ENCODE measurements around the gene KRT81.

The KRT81 gene

DNA sequence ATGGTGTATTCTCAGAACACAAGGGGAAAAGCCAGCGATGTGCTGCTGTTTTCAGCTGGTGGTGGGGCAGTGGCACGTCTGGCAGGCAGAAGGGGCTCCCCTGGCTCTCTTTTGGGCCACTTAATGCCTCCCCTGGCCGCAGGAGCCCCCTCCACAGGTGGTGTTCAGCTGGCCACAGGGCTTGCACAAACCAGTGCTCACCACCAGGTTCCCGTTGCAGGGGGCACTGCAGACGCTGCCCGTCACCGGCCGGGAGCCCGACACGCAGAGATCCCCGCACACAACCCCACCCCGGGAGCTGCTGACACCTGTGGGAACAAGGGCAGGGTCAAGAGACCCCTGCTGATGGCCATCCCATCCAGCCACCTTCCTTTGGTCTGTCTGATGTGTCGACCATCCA, 23.2 kb upstream of the KRT81 start:
- H3K4me3 ChIP-seq: no peak overlapping the region
- DNase-seq (ENCODE audit: low read depth, low spot score): no peak
- no peak overlapping the region for H3K9ac ChIP-seq (ENCODE audit: insufficient read length)
- no peaks in the 10 kb centered on the region for H3K36me3 ChIP-seq (ENCODE audit: insufficient read depth, low read length)
- no peak overlapping the region for H3K27ac ChIP-seq
- no peaks in the 10 kb centered on the region for H3K9me3 ChIP-seq (ENCODE audit: low read depth, low read length)
- TF ChIP-seq FOXP2 (optimal IDR thresholded peaks at IDR 0.05; ENCODE audit: control extremely low read depth, extremely low read length, insufficient read depth) (no peak), POLR2AphosphoS5 (IDR thresholded peaks at IDR 0.05; ENCODE audit: borderline replicate concordance, low read depth, low read length) (no peak), EZH2 (IDR thresholded peaks at IDR 0.05) (no peak)

DNA sequence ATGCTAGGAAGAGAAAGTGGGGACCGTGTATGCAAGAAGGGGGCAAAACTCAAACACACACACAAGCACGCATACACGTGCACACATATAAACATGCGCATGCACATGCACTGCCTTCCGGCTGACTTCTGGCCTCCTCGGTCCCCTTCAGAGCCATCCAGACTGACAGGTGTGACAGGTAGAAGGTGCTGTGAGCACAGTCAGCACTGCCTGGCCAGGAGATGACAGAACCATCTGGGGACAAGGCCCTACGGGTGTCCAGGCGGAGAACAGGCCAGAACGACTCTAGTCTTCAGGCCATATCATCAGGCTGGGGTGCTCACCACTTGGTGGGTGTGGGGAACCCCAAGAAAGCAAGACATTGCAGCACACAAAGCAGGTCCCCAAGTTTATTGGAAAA, 22.6 kb upstream of the KRT81 start:
- H3K9me3 ChIP-seq (ENCODE audit: low read depth, low read length): no peaks in the 10 kb centered on the region
- no peak overlapping the region for H3K27ac ChIP-seq
- H3K4me3 ChIP-seq: no peak overlapping the region
- no peak for DNase-seq (ENCODE audit: low read depth, low spot score)
- H3K36me3 ChIP-seq (ENCODE audit: insufficient read depth, low read length): no peaks in the 10 kb centered on the region
- H3K9ac ChIP-seq (ENCODE audit: insufficient read length): no peak overlapping the region
- TF ChIP-seq EZH2 (IDR thresholded peaks at IDR 0.05): no peak

DNA sequence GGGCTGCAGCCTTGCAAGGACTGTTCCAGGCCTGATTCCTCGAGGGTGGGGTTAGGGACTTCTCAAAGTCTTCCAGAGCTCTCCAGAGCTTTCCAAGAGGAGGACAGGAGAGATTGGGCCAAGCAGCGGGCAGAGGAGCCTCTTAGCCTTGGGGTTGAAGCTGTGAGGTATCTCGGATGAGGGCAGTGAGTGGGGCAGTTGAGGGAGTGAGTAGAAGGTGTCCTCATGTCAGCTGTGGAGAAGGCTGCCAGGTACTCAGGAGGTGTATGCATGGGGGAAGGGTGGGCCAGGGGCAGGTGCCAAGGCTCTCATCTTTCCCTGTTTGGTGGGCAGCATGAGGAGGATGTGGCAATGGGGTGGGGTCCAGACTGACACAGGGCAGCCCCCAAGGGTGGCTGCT, 22.1 kb upstream of the KRT81 start:
- no peak overlapping the region for H3K9ac ChIP-seq (ENCODE audit: insufficient read length)
- TF ChIP-seq POLR2AphosphoS5 (IDR thresholded peaks at IDR 0.05; ENCODE audit: borderline replicate concordance, low read depth, low read length) (no peak), FOXP2 (optimal IDR thresholded peaks at IDR 0.05; ENCODE audit: control extremely low read depth, extremely low read length, insufficient read depth) (no peak), EZH2 (IDR thresholded peaks at IDR 0.05) (no peak)
- no peak overlapping the region for H3K27ac ChIP-seq
- no peak for DNase-seq (ENCODE audit: low read depth, low spot score)
- H3K4me3 ChIP-seq: no peak overlapping the region
- no peaks in the 10 kb centered on the region for H3K9me3 ChIP-seq (ENCODE audit: low read depth, low read length)
- no peaks in the 10 kb centered on the region for H3K36me3 ChIP-seq (ENCODE audit: insufficient read depth, low read length)

DNA sequence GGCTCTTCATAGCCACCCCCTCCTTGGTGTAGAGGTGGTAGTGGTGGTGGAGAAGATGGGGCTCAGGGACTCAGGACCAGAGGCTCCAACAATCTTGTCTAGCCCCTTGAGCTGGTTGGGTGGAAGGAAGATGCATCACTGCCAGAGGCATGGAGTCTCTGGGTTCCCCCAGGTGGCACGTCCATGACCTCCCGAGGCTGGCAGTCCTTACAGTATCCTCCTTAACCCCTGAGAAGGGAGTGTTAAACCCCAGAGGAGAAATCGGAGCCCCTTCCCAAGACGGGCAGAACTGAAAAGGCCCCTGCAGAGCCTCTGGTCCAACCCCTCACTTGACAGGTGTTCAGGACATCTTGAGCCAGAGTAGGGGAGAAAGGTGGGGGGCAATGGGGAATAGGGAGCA, 20.8 kb upstream of the KRT81 start:
- Histone ChIP-seq H3K9me3 (ENCODE audit: low read depth, low read length) (no peaks in the 10 kb centered on the region), H3K27ac (no peak overlapping the region), H3K4me3 (no peak overlapping the region), H3K36me3 (ENCODE audit: insufficient read depth, low read length) (no peaks in the 10 kb centered on the region), H3K9ac (ENCODE audit: insufficient read length) (no peak overlapping the region)
- TF ChIP-seq EZH2 (IDR thresholded peaks at IDR 0.05) (no peak), FOXP2 (optimal IDR thresholded peaks at IDR 0.05; ENCODE audit: control extremely low read depth, extremely low read length, insufficient read depth) (no peak), POLR2AphosphoS5 (IDR thresholded peaks at IDR 0.05; ENCODE audit: borderline replicate concordance, low read depth, low read length) (no peak)
- no peak for DNase-seq (ENCODE audit: low read depth, low spot score)

DNA sequence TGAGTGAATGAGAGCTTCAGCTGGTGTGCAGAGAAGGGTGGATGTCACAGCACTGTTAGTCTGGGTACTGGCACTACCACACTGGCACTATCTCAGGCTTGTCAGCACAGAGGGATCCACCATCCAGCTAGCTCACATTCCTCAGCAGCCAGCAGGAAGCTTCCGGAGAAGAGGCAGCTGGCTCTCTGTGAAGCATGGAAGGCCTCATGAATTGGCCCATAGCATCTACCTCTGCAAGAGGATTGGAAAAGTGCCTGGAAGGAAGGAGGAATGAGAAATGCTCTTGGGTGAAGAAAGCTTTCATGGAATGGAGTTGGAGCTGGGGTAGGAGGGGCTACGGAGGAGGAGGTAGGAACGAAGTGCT, 19.9 kb upstream of the KRT81 start:
- DNase-seq (ENCODE audit: low read depth, low spot score): no peak
- Histone ChIP-seq H3K4me3 (no peak overlapping the region), H3K9ac (ENCODE audit: insufficient read length) (no peak overlapping the region), H3K36me3 (ENCODE audit: insufficient read depth, low read length) (no peaks in the 10 kb centered on the region), H3K9me3 (ENCODE audit: low read depth, low read length) (no peaks in the 10 kb centered on the region), H3K27ac (no peak overlapping the region)
- TF ChIP-seq FOXP2 (optimal IDR thresholded peaks at IDR 0.05; ENCODE audit: control extremely low read depth, extremely low read length, insufficient read depth): no peak
- no peak for TF ChIP-seq EZH2 (IDR thresholded peaks at IDR 0.05)
- TF ChIP-seq POLR2AphosphoS5 (IDR thresholded peaks at IDR 0.05; ENCODE audit: borderline replicate concordance, low read depth, low read length): no peak

DNA sequence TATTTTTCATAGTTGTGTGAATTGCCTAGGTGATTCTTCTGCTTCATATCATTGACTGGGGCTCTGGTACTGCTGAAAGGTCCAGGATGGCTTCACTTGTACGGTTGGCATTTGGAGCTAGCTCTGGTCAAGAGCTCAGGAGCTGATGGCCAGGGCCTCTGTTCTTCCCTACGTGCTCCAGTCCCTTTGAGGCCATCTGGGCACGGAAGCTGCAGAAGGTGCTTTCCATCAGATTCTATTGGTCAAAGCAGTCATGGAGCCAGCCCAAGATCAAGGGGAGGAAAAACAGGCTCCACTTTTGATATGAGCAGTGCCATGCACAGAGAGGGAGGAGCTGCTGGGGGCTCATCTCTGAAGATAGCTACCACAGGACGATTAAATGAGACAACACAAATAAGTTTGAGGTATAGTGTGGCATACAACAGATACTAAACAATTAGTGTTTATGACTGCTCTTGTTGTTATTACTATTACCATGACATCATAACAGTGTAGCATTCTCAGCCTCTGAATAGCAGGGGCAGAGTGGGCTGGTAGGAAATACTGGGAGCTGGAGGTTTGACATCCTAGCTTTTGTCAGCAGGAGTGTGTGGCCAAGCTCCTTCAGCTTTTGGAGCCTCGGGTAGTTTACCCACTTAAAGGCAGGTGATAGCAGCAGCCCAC, 19.4 kb upstream of the KRT81 start:
- no peaks in the 10 kb centered on the region for H3K9me3 ChIP-seq (ENCODE audit: low read depth, low read length)
- H3K9ac ChIP-seq (ENCODE audit: insufficient read length): no peak overlapping the region
- H3K4me3 ChIP-seq: no peak overlapping the region
- TF ChIP-seq EZH2 (IDR thresholded peaks at IDR 0.05): no peak
- no peak for TF ChIP-seq FOXP2 (optimal IDR thresholded peaks at IDR 0.05; ENCODE audit: control extremely low read depth, extremely low read length, insufficient read depth)
- TF ChIP-seq POLR2AphosphoS5 (IDR thresholded peaks at IDR 0.05; ENCODE audit: borderline replicate concordance, low read depth, low read length): no peak
- H3K27ac ChIP-seq: no peak overlapping the region
- no peaks in the 10 kb centered on the region for H3K36me3 ChIP-seq (ENCODE audit: insufficient read depth, low read length)
- no peak for DNase-seq (ENCODE audit: low read depth, low spot score)

DNA sequence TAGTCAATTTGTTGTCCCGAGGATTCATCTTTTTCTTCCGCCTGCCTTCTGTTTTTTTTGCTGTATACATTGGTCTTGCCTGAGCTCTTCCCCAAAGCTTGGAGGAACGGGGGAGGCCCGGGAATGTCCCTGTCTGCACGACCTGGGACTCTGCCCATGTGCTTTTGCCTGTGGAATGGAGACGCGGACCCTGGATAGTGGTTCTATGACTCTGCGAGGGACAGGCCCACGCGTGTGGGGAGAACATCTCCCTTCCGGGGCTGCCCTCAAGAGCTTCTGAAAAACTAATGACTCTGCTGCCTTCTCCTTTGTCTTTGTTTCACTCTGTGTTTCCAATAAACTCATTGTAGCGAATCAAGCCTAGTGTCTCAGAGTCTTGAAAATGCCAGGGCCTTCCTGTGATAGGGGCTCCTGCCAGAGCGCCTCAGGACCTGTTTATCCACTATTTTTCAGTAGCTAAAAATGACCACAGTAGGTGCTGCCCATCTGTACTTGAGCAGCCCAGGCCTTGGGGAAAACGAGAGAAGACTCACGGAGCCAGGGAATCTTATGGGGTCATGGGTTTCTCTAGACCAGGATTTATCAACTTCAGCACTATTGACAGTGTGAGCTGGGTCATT, 17.6 kb upstream of the KRT81 start:
- H3K4me3 ChIP-seq: no peak overlapping the region

DNA sequence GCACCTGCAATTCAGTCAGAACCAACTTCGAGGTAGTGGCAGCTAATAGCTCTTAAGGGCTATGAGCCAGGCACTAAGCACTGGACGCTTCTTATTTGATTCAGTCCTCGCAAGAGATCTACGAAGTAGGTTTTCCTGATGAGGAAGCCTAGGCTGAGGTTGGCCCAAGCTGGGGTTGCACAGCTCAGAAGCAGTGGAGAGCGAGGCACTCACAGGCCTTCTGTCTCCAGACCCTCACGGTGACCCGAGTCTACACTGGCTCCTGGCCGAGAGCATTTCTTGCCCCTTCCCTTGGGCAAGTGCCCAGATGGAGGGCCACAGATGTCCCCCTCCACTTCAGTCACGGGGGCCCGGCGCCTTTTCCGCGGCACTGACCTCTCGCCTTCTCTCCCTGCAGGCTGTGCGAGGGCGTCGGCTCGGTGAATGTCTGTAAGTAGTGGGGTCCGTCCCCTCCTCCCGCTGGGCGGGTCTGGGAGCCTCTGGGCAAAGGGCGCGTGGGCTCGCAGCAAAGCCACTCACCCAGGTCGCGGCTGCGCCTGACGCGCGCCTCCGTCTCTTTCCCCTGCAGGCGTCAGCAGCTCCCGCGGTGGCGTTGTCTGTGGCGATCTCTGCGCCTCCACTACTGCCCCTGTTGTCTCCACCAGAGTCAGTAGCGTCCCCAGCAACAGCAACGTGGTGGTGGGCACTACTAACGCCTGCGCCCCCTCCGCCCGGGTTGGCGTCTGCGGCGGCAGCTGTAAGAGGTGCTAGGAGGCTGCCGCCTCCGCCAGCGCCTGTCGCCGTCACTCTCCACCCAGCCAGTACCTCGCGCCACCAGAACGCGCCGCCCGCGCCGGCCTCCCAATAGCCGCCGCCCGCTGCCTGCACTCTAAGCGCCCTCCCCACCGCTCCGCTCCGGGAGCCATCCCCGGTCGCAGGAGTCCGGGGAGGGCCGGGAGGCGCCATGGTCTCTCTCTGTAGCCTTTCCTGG, 16.8 kb upstream of the KRT81 start:
- H3K9ac ChIP-seq (ENCODE audit: insufficient read length): no peak overlapping the region
- H3K36me3 ChIP-seq (ENCODE audit: insufficient read depth, low read length): no peaks in the 10 kb centered on the region
- DNase-seq (ENCODE audit: low read depth, low spot score): no peak
- TF ChIP-seq POLR2AphosphoS5 (IDR thresholded peaks at IDR 0.05; ENCODE audit: borderline replicate concordance, low read depth, low read length) (no peak), FOXP2 (optimal IDR thresholded peaks at IDR 0.05; ENCODE audit: control extremely low read depth, extremely low read length, insufficient read depth) (no peak), EZH2 (IDR thresholded peaks at IDR 0.05) (peak; percentile 81)
- H3K9me3 ChIP-seq (ENCODE audit: low read depth, low read length): no peaks in the 10 kb centered on the region
- no peak overlapping the region for H3K27ac ChIP-seq
- no peak overlapping the region for H3K4me3 ChIP-seq

More for the DNA sequence above, 17.6 kb upstream of the KRT81 start:
- no peak for TF ChIP-seq POLR2AphosphoS5 (IDR thresholded peaks at IDR 0.05; ENCODE audit: borderline replicate concordance, low read depth, low read length)
- no peak for TF ChIP-seq FOXP2 (optimal IDR thresholded peaks at IDR 0.05; ENCODE audit: control extremely low read depth, extremely low read length, insufficient read depth)
- TF ChIP-seq EZH2 (IDR thresholded peaks at IDR 0.05): no peak
- DNase-seq (ENCODE audit: low read depth, low spot score): no peak
- Histone ChIP-seq H3K9ac (ENCODE audit: insufficient read length) (no peak overlapping the region), H3K27ac (no peak overlapping the region), H3K9me3 (ENCODE audit: low read depth, low read length) (no peaks in the 10 kb centered on the region), H3K36me3 (ENCODE audit: insufficient read depth, low read length) (no peaks in the 10 kb centered on the region)
